H1 (cell line): ENCODE measurements around the gene UBASH3B.

Experiments
- CTCF ChIP-seq, 3 experiments: IDR thresholded peaks; 1 replicate in 2 of 3; 2 replicates in 1 of 3; pipeline versions ENCODE4 v1.5.1 to v1.6.1; 2011; ENCODE audit warnings: low read length in 3 of 3, mild to moderate bottlenecking in 3 of 3, inconsistent platforms in 2 of 3, low read depth in 1 of 3, moderate library complexity in 1 of 3; ENCODE audit not compliant: insufficient read depth in 1 of 3; ENCODE audit errors: control extremely low read depth in 1 of 3
- E2F6 ChIP-seq: IDR thresholded peaks from 2 replicates; pipeline ENCODE4 v1.6.1; 2012; ENCODE audit warnings: inconsistent platforms
- EP300 ChIP-seq, 2 experiments: IDR thresholded peaks; 1 replicate in 1 of 2; 2 replicates in 1 of 2; pipeline ENCODE4 v1.6.1; 2011 to 2012; ENCODE audit warnings: low read depth in 2 of 2, low read length in 2 of 2, mild to moderate bottlenecking in 2 of 2, borderline replicate concordance in 1 of 2, inconsistent platforms in 1 of 2, moderate library complexity in 1 of 2
- FOSL1 ChIP-seq: IDR thresholded peaks from 2 replicates; pipeline ENCODE4 v1.6.1; 2011; ENCODE audit warnings: mild to moderate bottlenecking, low read depth, low read length, moderate library complexity; ENCODE audit not compliant: insufficient read depth
- POLR2A ChIP-seq, 2 experiments: IDR thresholded peaks; 1 replicate in 1 of 2; 2 replicates in 1 of 2; pipeline ENCODE4 v1.6.1; 2011; ENCODE audit warnings: low read depth in 2 of 2, low read length in 2 of 2, mild to moderate bottlenecking in 2 of 2; ENCODE audit errors: control extremely low read depth in 1 of 2
- POLR2AphosphoS5 ChIP-seq: IDR thresholded peaks from 2 replicates; pipeline ENCODE4 v1.6.1; 2011; ENCODE audit warnings: low read depth, low read length
- TAF1 ChIP-seq: IDR thresholded peaks from 2 replicates; pipeline ENCODE4 v1.6.1; 2011; ENCODE audit warnings: mild to moderate bottlenecking, low read depth, low read length
- YY1 ChIP-seq: IDR thresholded peaks from 2 replicates; pipeline ENCODE4 v1.6.1; 2011; ENCODE audit warnings: low read depth, mild to moderate bottlenecking, low read length

- TF ChIP-seq FOSL1 (no peak), TAF1 (no peak), POLR2AphosphoS5 (no peak), CTCF (IDR thresholded peaks at IDR 0.05; ENCODE audit: control extremely low read depth in 1 of 3, insufficient read depth in 1 of 3, low read depth in 1 of 3, low read length in 3 of 3) (no peak), POLR2A (IDR thresholded peaks at IDR 0.05; ENCODE audit: control extremely low read depth in 1 of 2, low read depth in 2 of 2, low read length in 2 of 2) (no peak), E2F6 (no peak), EP300 (IDR thresholded peaks at IDR 0.05; ENCODE audit: borderline replicate concordance in 1 of 2, low read depth in 2 of 2, low read length in 2 of 2) (no peak), YY1 (no peak)
These were observed 197.7 kb downstream of the UBASH3B start for GRCh38 chr11:122853261-122853660.
